NCI-H1092 treated with DMSO at 0.1 percent for 48 hours (cell line): ENCODE data around the gene GPD1L.
A peak's percentile ranks its signal among the peaks of the same experiment; 100 is the strongest.
"Not testable (repeated sequence)": the region's sequence is repeated elsewhere in the genome, so short reads cannot be mapped to it uniquely, and the experiment has no call there.

Experiments
- DNase-seq: peaks from one replicate; lab custom pipeline; 2025; lab: John Stamatoyannopoulos, UW

The GPD1L gene

GRCh38 chr3:32180141-32180784, 73.8 kb downstream of the GPD1L start:
- DNase-seq = no peak

GRCh38 chr3:32181365-32181764, 74.9 kb downstream of the GPD1L start:
- DNase-seq = peak; percentile 17

- DNase-seq = no peak
Measured at GRCh38 chr3:32181796-32182195, 75.4 kb downstream of the GPD1L start.

- DNase-seq = no peak
Measured at GRCh38 chr3:32184187-32184730, 77.8 kb downstream of the GPD1L start.

GRCh38 chr3:32186097-32186496, 79.7 kb downstream of the GPD1L start:
- no peak for DNase-seq

- DNase-seq = no peak
Measured at GRCh38 chr3:32186876-32187275, 80.5 kb downstream of the GPD1L start.

GRCh38 chr3:32189693-32190092, 83.3 kb downstream of the GPD1L start:
- no peak for DNase-seq

- not testable (repeated sequence) for DNase-seq
Measured at GRCh38 chr3:32190556-32190955, 84.1 kb downstream of the GPD1L start.

- no peak for DNase-seq
Measured at GRCh38 chr3:32193101-32193500, 86.7 kb downstream of the GPD1L start.

- DNase-seq = no peak
Measured at GRCh38 chr3:32194653-32195052, 88.2 kb downstream of the GPD1L start.

- DNase-seq = no peak
Measured at GRCh38 chr3:32195995-32196540, 89.6 kb downstream of the GPD1L start.

- DNase-seq = no peak
Measured at GRCh38 chr3:32197991-32198390, 91.6 kb downstream of the GPD1L start.

GRCh38 chr3:32198714-32199113, 92.3 kb downstream of the GPD1L start:
- no peak for DNase-seq

GRCh38 chr3:32200490-32200889, 94.1 kb downstream of the GPD1L start:
- DNase-seq = no peak

- DNase-seq = no peak
Measured at GRCh38 chr3:32200992-32201758, 94.8 kb downstream of the GPD1L start.

GRCh38 chr3:32202496-32202895, 96.1 kb downstream of the GPD1L start:
- no peak for DNase-seq

- DNase-seq = no peak
Measured at GRCh38 chr3:32203854-32204253, 97.4 kb downstream of the GPD1L start.

GRCh38 chr3:32208447-32208846, 102.0 kb downstream of the GPD1L start:
- no peak for DNase-seq

GRCh38 chr3:32215185-32215584, 108.8 kb downstream of the GPD1L start:
- no peak for DNase-seq

GRCh38 chr3:32216172-32216783, 109.9 kb downstream of the GPD1L start:
- no peak for DNase-seq

- DNase-seq = no peak
Measured at GRCh38 chr3:32217339-32217738, 110.9 kb downstream of the GPD1L start.
